Cardiac muscle cell (in vitro differentiated cells and primary cell): ENCODE results near the gene DNHD1. TPM values are rescaled to one million over a fixed set of nuclear protein-coding genes. Genes with fewer than 3 reads are reported as not detected.

Experiments used
- DNase-seq, 2 donors: peaks; one replicate each; pipeline versions ENCODE4 v3.0.0 to v3.0.0-alpha.2; 2010 to 2017; ENCODE audit warnings: low read depth in 1 of 2, low spot score in 1 of 2
- H3K27ac ChIP-seq: fragments of 200-600 bp; sonication (generic); 2 replicates; pipeline ENCODE4 v1.5.1; 2016
- H3K27me3 ChIP-seq: fragments of 200-600 bp; sonication (generic); 2 replicates; pipeline ENCODE4 v1.6.0; 2016; ENCODE audit warnings: control low read depth
- H3K36me3 ChIP-seq: fragments of 200-600 bp; sonication (generic); 2 replicates; pipeline ENCODE4 v1.5.1; 2016; ENCODE audit warnings: control low read depth
- H3K4me1 ChIP-seq: fragments of 200-600 bp; sonication (generic); 2 replicates; pipeline ENCODE4 v1.8.1; 2017; ENCODE audit warnings: low read depth, mild to moderate bottlenecking, mixed run types
- H3K4me3 ChIP-seq: fragments of 200-600 bp; sonication (generic); 2 replicates; pipeline ENCODE4 v1.5.1; 2016; ENCODE audit warnings: mild to moderate bottlenecking
- H3K9me3 ChIP-seq: fragments of 200-600 bp; sonication (generic); 2 replicates; pipeline ENCODE4 v1.5.1; 2017; ENCODE audit warnings: low read depth, mild to moderate bottlenecking, control low read depth
- CTCF ChIP-seq: IDR thresholded peaks from 2 replicates; pipeline ENCODE4 v1.5.1; 2012; ENCODE audit warnings: low read depth, mild to moderate bottlenecking, low read length
- polyA plus RNA-seq: library from polyadenylated mRNA; unstranded; fragments of >200 nt; fragmentation: Nextera tagmentation; extraction: Ambion mirVana; gene quantifications from 2 replicates; pipeline ENCODE4 v1.2.1, GENCODE V29; 2016
- total RNA-seq: library from RNA; depleted of rRNA; stranded (reverse); fragments of >200 nt; gene quantifications from 2 replicates; pipeline ENCODE4 v1.2.3, GENCODE V29; 2016

Gene DNHD1
- total and polyA plus RNA-seq, 2 experiments from 2014 or later: 8.8 to 24.5 TPM

DNA sequence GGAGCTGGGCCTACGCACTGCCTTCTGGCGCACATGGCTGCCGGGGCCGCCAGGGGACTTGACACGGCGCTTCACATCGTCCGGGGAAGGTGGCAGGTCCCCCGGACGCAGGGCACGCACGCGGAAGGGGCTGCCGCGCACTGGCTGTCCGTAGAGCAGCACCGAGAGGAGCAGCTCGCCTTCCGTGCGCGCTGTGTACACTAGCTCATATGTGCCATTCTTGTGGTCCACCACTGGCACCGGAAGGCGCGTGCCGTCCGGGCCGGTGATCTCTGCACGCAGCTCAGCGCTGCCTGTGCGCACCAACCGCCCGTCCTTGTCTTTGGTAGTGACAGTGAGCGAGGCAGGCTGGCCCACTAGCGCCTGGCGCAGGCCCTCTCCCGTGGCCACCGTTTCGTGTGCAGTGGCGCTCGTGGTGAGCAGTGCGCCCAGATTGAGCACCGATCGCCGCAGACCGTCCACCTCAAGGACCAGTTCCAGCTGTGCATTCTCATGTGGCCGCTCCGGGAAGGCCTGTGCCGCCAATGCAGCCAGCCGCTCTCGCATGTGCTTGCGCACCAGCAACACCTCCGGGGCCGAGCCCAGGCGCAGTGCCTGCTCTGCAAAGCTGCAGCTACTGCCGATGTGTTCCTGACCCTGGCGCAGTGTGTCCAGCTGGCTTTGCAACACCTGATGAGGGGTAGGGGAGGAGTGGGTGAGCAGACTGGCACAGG lies 40.6 kb upstream of the DNHD1 start:
- Histone ChIP-seq H3K4me1 (peaks cover 6% of the 10 kb centered on the region), H3K9me3 (no peaks in the 10 kb centered on the region), H3K27ac (no peak overlapping the region), H3K27me3 (no peaks in the 10 kb centered on the region), H3K36me3 (peaks cover 7% of the 10 kb centered on the region), H3K4me3 (no peak overlapping the region)
- no peak for TF ChIP-seq CTCF
- no peak for DNase-seq

DNA sequence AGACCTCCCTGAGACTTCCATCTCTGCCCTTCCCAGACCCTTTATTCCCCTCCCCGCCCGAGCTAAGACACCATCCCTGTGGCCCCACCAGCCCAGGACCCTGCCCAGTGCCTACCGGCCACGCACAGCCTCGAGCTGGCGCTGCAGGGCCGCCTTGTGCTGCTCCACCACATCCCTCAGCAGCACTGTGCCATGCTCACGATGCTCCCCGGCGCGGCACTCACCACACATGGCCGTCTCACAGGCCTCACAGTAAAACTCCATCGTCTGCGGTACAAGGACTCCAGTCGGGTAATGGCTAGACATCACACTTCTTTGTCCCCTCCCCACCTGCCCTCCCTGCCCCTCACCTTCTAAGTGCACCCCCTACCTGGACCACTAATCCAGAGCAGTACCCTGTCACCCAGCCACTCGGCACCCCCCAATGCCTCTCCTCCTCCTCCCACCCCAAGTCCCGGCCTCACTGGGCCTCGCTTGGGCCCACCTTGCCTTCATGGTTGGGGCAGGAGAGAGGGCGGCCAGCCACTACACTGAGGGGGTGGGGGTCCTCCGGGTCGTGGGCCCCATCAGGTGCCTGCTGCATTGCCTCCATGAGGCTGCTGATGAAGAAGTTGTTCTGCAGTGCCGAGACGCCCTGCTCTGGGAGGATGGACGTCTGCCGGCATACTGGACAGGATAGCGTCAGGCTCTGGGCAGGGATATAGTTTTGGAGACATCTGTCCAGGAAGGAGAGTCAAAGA lies 39.3 kb upstream of the DNHD1 start:
- H3K9me3 ChIP-seq: no peaks in the 10 kb centered on the region
- H3K27ac ChIP-seq: no peak overlapping the region
- H3K36me3 ChIP-seq: peaks cover 5% of the 10 kb centered on the region
- TF ChIP-seq CTCF: no peak
- H3K27me3 ChIP-seq: no peaks in the 10 kb centered on the region
- no peak overlapping the region for H3K4me3 ChIP-seq
- peaks cover 6% of the 10 kb centered on the region for H3K4me1 ChIP-seq
- no peak for DNase-seq

- no peak for DNase-seq
- TF ChIP-seq CTCF: no peak
- no peaks in the 10 kb centered on the region for H3K27me3 ChIP-seq
- peaks cover 6% of the 10 kb centered on the region for H3K4me1 ChIP-seq
- H3K36me3 ChIP-seq: peaks cover 5% of the 10 kb centered on the region
- no peak overlapping the region for H3K27ac ChIP-seq
- H3K9me3 ChIP-seq: no peaks in the 10 kb centered on the region
- H3K4me3 ChIP-seq: no peak overlapping the region
Observed at GRCh38 chr11:6458352-6459098, 38.6 kb upstream of the DNHD1 start.

GRCh38 chr11:6459099-6459450 lies 38.0 kb upstream of the DNHD1 start:
- H3K9me3 ChIP-seq: no peaks in the 10 kb centered on the region
- no peaks in the 10 kb centered on the region for H3K27me3 ChIP-seq
- no peak overlapping the region for H3K4me3 ChIP-seq
- H3K4me1 ChIP-seq: peaks cover 6% of the 10 kb centered on the region
- TF ChIP-seq CTCF: no peak
- no peak overlapping the region for H3K27ac ChIP-seq
- no peak for DNase-seq
- peaks cover 5% of the 10 kb centered on the region for H3K36me3 ChIP-seq

GRCh38 chr11:6468712-6469495 lies 28.2 kb upstream of the DNHD1 start:
- no peak for TF ChIP-seq CTCF
- DNase-seq: peak; percentile 97
- Histone ChIP-seq H3K27me3 (no peaks in the 10 kb centered on the region), H3K27ac (peak overlapping the region; percentile 23), H3K36me3 (no peaks in the 10 kb centered on the region), H3K9me3 (no peaks in the 10 kb centered on the region), H3K4me3 (no peak overlapping the region), H3K4me1 (no peaks in the 10 kb centered on the region)
